Liver (tissue), 3 donors: ENCODE measurements around the gene ISM1.

Source experiments
- ATF3 ChIP-seq: IDR thresholded peaks from 2 replicates; pipeline ENCODE4 v1.6.1; 2016; ENCODE audit warnings: antibody characterized with exemption
- CTCF ChIP-seq: fragments of 150-350 bp; IDR thresholded peaks from 2 replicates; pipeline ENCODE4 v1.5.1; 2017; ENCODE audit warnings: improper control_type of control experiment, low read depth, low read length; ENCODE audit not compliant: missing input control
- EGR1 ChIP-seq, 2 donors: IDR thresholded peaks; 2 replicates each; pipeline ENCODE4 v1.6.1; 2016 to 2018; ENCODE audit warnings: antibody characterized with exemption in 2 of 2, low read depth in 2 of 2
- GABPA ChIP-seq, 2 donors: IDR thresholded peaks in 1 of 2; conservative IDR thresholded peaks in 1 of 2; 2 replicates each; pipeline ENCODE4 v1.6.1; 2016; ENCODE audit warnings: antibody characterized with exemption in 2 of 2, mild to moderate bottlenecking in 1 of 2, moderate library complexity in 1 of 2
- MAX ChIP-seq: IDR thresholded peaks from 2 replicates; pipeline ENCODE4 v1.6.1; 2016; ENCODE audit warnings: antibody characterized with exemption
- RAD21 ChIP-seq, 2 donors: IDR thresholded peaks; 2 replicates each; pipeline ENCODE4 v1.6.1; 2016; ENCODE audit warnings: antibody characterized with exemption in 2 of 2, mild to moderate bottlenecking in 2 of 2
- REST ChIP-seq: IDR thresholded peaks from 2 replicates; pipeline ENCODE4 v1.6.1; 2016; ENCODE audit warnings: antibody characterized with exemption, mild to moderate bottlenecking
- SP1 ChIP-seq: IDR thresholded peaks from 2 replicates; pipeline ENCODE4 v1.6.1; 2018; ENCODE audit warnings: antibody characterized with exemption, mild to moderate bottlenecking
- TAF1 ChIP-seq: conservative IDR thresholded peaks from 2 replicates; pipeline ENCODE4 v1.6.1; 2016; ENCODE audit warnings: antibody characterized with exemption, mild to moderate bottlenecking
- YY1 ChIP-seq: IDR thresholded peaks from 2 replicates; pipeline ENCODE4 v1.6.1; 2016; ENCODE audit warnings: antibody characterized with exemption, mild to moderate bottlenecking
- donor health status: healthy.
- donor health status: healthy.

- TF ChIP-seq CTCF (no peak), MAX (no peak), YY1 (no peak), TAF1 (no peak), EGR1 (IDR thresholded peaks at IDR 0.05; ENCODE audit: low read depth in 2 of 2) (no peak), ATF3 (no peak), SP1 (no peak), REST (no peak), RAD21 (IDR thresholded peaks at IDR 0.05) (no peak), GABPA (IDR thresholded peaks at IDR 0.05 in 1 of 2, conservative IDR thresholded peaks at IDR 0.05 in 1 of 2) (no peak)
Observed at GRCh38 chr20:13299401-13299800, 78.3 kb downstream of the ISM1 start.
